Measurements from ENCODE around the gene ASTN1. TPM values are rescaled to one million over a fixed set of nuclear protein-coding genes. Genes with fewer than 3 reads are reported as not detected.

Gene ASTN1
- total RNA-seq, 1 experiment from 2014 or later = 0.42 TPM

DNA sequence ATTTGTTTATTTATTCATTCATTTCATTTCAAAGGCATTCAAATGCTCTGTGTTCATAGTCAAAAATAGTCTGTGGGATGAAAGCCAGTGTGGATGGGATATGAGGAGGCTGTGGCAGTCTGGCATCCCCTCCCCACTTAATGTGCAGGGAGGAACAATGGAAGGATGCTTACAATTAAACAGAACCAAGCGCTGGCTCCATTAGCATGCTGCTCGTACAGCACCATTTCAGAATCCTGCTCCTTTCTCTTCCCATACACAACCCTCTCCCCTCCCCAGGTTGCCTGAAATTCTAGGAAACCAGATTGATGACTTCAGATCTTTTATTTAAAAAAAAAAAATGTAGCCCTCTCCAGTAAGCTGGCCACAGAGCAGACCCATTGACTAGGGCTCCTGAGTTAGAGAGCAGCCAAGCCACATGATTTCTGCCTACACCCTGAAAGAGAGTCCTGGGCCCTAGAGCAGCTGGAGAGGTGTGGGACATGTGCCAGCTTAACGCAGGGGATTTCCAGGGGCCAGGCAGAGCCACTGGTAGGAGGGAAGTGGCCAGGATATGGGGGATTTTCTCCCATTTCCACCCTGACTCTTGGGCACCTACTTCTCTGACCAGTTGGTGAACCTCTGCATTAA is 205.2 kb downstream of the ASTN1 start:
- no peak overlapping the region for H2AFZ ChIP-seq (ENCODE audit: low read depth, low read length, poor library complexity, severe bottlenecking)
- no peak overlapping the region for H3K4me3 ChIP-seq (replicated peaks in 1 of 2; ENCODE audit: low read depth in 1 of 2, low read length in 2 of 2)
- H3K4me1 ChIP-seq (ENCODE audit: control insufficient read depth in 1 of 2, insufficient read depth in 2 of 2, low read length in 2 of 2) = no peaks in the 10 kb centered on the region
- no peaks in the 10 kb centered on the region for H3K9me3 ChIP-seq (ENCODE audit: control insufficient read depth in 1 of 2, insufficient read depth in 1 of 2, low read depth in 1 of 2, low read length in 2 of 2)
- H3K9ac ChIP-seq (ENCODE audit: low read length) = no peak overlapping the region
- H3K4me2 ChIP-seq (ENCODE audit: low read length) = no peak overlapping the region
- BruUV-seq (replicated peaks) = no TSS peak
- H4K20me1 ChIP-seq (ENCODE audit: insufficient read depth) = no peaks in the 10 kb centered on the region
- TF ChIP-seq EZH2phosphoT487 (IDR thresholded peaks at IDR 0.05; ENCODE audit: borderline replicate concordance) (no peak), EGR1 (IDR thresholded peaks at IDR 0.05; ENCODE audit: low read depth) (no peak), SRF (IDR thresholded peaks at IDR 0.05; ENCODE audit: low read depth) (no peak), ZFX (IDR thresholded peaks at IDR 0.05) (no peak), POLR2A (IDR thresholded peaks at IDR 0.05; ENCODE audit: borderline replicate concordance, extremely low read depth, insufficient read depth, insufficient read length) (no peak), YY1 (IDR thresholded peaks at IDR 0.05; ENCODE audit: extremely low read depth, insufficient replicate concordance, low read depth, low read length) (no peak), ELF1 (IDR thresholded peaks at IDR 0.05; ENCODE audit: borderline replicate concordance, low read depth) (no peak), EZH2 (IDR thresholded peaks at IDR 0.05) (no peak), FOSL1 (IDR thresholded peaks at IDR 0.05; ENCODE audit: low read depth) (no peak), SIN3A (IDR thresholded peaks at IDR 0.05; ENCODE audit: low read depth) (no peak), TCF7L2 (IDR thresholded peaks at IDR 0.05; ENCODE audit: borderline replicate concordance, extremely low read depth, insufficient read depth, insufficient read length) (no peak), RAD21 (IDR thresholded peaks at IDR 0.05; ENCODE audit: low read depth) (no peak), CBX3 (IDR thresholded peaks at IDR 0.05; ENCODE audit: low read depth) (no peak), CEBPB (IDR thresholded peaks at IDR 0.05; ENCODE audit: low read depth) (no peak), POLR2AphosphoS5 (IDR thresholded peaks at IDR 0.05; ENCODE audit: low read depth, low read length) (no peak)
- TF ChIP-seq, protein P1, sequence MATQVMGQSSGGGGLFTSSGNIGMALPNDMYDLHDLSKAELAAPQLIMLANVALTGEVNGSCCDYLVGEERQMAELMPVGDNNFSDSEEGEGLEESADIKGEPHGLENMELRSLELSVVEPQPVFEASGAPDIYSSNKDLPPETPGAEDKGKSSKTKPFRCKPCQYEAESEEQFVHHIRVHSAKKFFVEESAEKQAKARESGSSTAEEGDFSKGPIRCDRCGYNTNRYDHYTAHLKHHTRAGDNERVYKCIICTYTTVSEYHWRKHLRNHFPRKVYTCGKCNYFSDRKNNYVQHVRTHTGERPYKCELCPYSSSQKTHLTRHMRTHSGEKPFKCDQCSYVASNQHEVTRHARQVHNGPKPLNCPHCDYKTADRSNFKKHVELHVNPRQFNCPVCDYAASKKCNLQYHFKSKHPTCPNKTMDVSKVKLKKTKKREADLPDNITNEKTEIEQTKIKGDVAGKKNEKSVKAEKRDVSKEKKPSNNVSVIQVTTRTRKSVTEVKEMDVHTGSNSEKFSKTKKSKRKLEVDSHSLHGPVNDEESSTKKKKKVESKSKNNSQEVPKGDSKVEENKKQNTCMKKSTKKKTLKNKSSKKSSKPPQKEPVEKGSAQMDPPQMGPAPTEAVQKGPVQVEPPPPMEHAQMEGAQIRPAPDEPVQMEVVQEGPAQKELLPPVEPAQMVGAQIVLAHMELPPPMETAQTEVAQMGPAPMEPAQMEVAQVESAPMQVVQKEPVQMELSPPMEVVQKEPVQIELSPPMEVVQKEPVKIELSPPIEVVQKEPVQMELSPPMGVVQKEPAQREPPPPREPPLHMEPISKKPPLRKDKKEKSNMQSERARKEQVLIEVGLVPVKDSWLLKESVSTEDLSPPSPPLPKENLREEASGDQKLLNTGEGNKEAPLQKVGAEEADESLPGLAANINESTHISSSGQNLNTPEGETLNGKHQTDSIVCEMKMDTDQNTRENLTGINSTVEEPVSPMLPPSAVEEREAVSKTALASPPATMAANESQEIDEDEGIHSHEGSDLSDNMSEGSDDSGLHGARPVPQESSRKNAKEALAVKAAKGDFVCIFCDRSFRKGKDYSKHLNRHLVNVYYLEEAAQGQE (IDR thresholded peaks at IDR 0.05; ENCODE audit: low read depth) = no peak
- TF ChIP-seq, protein P2, sequence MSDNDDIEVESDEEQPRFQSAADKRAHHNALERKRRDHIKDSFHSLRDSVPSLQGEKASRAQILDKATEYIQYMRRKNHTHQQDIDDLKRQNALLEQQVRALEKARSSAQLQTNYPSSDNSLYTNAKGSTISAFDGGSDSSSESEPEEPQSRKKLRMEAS (IDR thresholded peaks at IDR 0.05) = no peak
- TF ChIP-seq, protein P3, sequence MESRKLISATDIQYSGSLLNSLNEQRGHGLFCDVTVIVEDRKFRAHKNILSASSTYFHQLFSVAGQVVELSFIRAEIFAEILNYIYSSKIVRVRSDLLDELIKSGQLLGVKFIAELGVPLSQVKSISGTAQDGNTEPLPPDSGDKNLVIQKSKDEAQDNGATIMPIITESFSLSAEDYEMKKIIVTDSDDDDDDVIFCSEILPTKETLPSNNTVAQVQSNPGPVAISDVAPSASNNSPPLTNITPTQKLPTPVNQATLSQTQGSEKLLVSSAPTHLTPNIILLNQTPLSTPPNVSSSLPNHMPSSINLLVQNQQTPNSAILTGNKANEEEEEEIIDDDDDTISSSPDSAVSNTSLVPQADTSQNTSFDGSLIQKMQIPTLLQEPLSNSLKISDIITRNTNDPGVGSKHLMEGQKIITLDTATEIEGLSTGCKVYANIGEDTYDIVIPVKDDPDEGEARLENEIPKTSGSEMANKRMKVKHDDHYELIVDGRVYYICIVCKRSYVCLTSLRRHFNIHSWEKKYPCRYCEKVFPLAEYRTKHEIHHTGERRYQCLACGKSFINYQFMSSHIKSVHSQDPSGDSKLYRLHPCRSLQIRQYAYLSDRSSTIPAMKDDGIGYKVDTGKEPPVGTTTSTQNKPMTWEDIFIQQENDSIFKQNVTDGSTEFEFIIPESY (IDR thresholded peaks at IDR 0.05; ENCODE audit: extremely low read depth, insufficient replicate concordance, low read length) = no peak
- TF ChIP-seq, protein P4, sequence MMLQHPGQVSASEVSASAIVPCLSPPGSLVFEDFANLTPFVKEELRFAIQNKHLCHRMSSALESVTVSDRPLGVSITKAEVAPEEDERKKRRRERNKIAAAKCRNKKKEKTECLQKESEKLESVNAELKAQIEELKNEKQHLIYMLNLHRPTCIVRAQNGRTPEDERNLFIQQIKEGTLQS (IDR thresholded peaks at IDR 0.05) = no peak
- CTCF ChIA-PET = no interaction called here
- no peak for DNase-seq (ENCODE audit: low read depth, low spot score)
- no peaks in the 10 kb centered on the region for H3K36me3 ChIP-seq (ENCODE audit: control insufficient read depth in 1 of 2, insufficient read depth in 2 of 2, low read length in 2 of 2)
- ATAC-seq = no peak
- H3K27ac ChIP-seq (ENCODE audit: low read depth, low read length) = no peak overlapping the region
- no peaks in the 10 kb centered on the region for H3K9me2 ChIP-seq (ENCODE audit: insufficient read depth)
- H3K79me2 ChIP-seq (ENCODE audit: insufficient read depth, low read length) = no peaks in the 10 kb centered on the region
- peaks cover 3% of the 10 kb centered on the region; the same call in 1 of the 2 replicates for H3K27me3 ChIP-seq (ENCODE audit: insufficient read depth, low read length)
- POLR2A ChIA-PET = no interaction called here
- intact Hi-C loops (cut with micrococcal nuclease) = no loop called here
- RAD21 ChIA-PET (ENCODE audit: low non-redundant PET in 1 of 2, low total read pairs in 2 of 2, uncharacterized antibody in 2 of 2, unreplicated experiment in 2 of 2) = no interaction called here

All from HCT116 (cell line).